Measurements from ENCODE around the gene SERPINA6. TPM values are rescaled to one million over a fixed set of nuclear protein-coding genes. Genes with fewer than 3 reads are reported as not detected.

SERPINA6 gene
- total RNA-seq, 1 experiment from 2014 or later: not detected

GRCh38 chr14:94367347-94368242 lies 44.5 kb upstream of the SERPINA6 start:
- Histone ChIP-seq H3K9ac (ENCODE audit: low read length) (no peak overlapping the region), H3K27ac (ENCODE audit: low read depth, low read length) (no peak overlapping the region), H3K4me1 (ENCODE audit: control insufficient read depth in 1 of 2, insufficient read depth in 2 of 2, low read length in 2 of 2) (peaks cover 0 to 6% of the 10 kb centered on the region in 2 experiments; a peak in 1 of 4 replicates), H4K20me1 (ENCODE audit: insufficient read depth) (no peaks in the 10 kb centered on the region), H3K79me2 (ENCODE audit: insufficient read depth, low read length) (no peaks in the 10 kb centered on the region), H2AFZ (ENCODE audit: low read depth, low read length, poor library complexity, severe bottlenecking) (no peak overlapping the region), H3K4me2 (ENCODE audit: low read length) (no peak overlapping the region), H3K27me3 (ENCODE audit: insufficient read depth, low read length) (no peaks in the 10 kb centered on the region), H3K4me3 (replicated peaks in 1 of 2; ENCODE audit: low read depth in 1 of 2, low read length in 2 of 2) (no peak overlapping the region), H3K9me3 (ENCODE audit: control insufficient read depth in 1 of 2, insufficient read depth in 1 of 2, low read depth in 1 of 2, low read length in 2 of 2) (no peaks in the 10 kb centered on the region), H3K9me2 (ENCODE audit: insufficient read depth) (no peaks in the 10 kb centered on the region), H3K36me3 (ENCODE audit: control insufficient read depth in 1 of 2, insufficient read depth in 2 of 2, low read length in 2 of 2) (no peaks in the 10 kb centered on the region)
- ChIA-PET CTCF (no interaction called here), RAD21 (ENCODE audit: low non-redundant PET in 1 of 2, low total read pairs in 2 of 2, uncharacterized antibody in 2 of 2, unreplicated experiment in 2 of 2) (no interaction called here), POLR2A (no interaction called here)
- BruUV-seq (replicated peaks): no TSS peak
- DNase-seq (ENCODE audit: low read depth, low spot score) (no peak), ATAC-seq (no peak)
- intact Hi-C loops (cut with micrococcal nuclease): no loop called here
- no peak for TF ChIP-seq ATF3 (IDR thresholded peaks at IDR 0.05)

- Histone ChIP-seq H3K9me3 (ENCODE audit: control insufficient read depth in 1 of 2, insufficient read depth in 1 of 2, low read depth in 1 of 2, low read length in 2 of 2) (no peaks in the 10 kb centered on the region), H4K20me1 (ENCODE audit: insufficient read depth) (no peaks in the 10 kb centered on the region), H3K4me3 (replicated peaks in 1 of 2; ENCODE audit: low read depth in 1 of 2, low read length in 2 of 2) (no peak within 1 kb of the TSS), H3K4me2 (ENCODE audit: low read length) (no peak within 1 kb of the TSS), H3K27me3 (ENCODE audit: insufficient read depth, low read length) (no peaks in the 10 kb centered on the region), H3K79me2 (ENCODE audit: insufficient read depth, low read length) (no peaks in the 10 kb centered on the region), H3K36me3 (ENCODE audit: control insufficient read depth in 1 of 2, insufficient read depth in 2 of 2, low read length in 2 of 2) (no peaks in the 10 kb centered on the region), H3K9me2 (ENCODE audit: insufficient read depth) (no peaks in the 10 kb centered on the region), H3K9ac (ENCODE audit: low read length) (no peak within 1 kb of the TSS), H3K4me1 (ENCODE audit: control insufficient read depth in 1 of 2, insufficient read depth in 2 of 2, low read length in 2 of 2) (peaks cover 0 to 4% of the 10 kb centered on the region in 2 experiments; a peak in 1 of 4 replicates), H3K27ac (ENCODE audit: low read depth, low read length) (no peak within 1 kb of the TSS), H2AFZ (ENCODE audit: low read depth, low read length, poor library complexity, severe bottlenecking) (no peak within 1 kb of the TSS)
- BruUV-seq (replicated peaks): no TSS peak
- DNase-seq (ENCODE audit: low read depth, low spot score) (no peak), ATAC-seq (no peak)
- POLR2A ChIA-PET: no interaction called here
- intact Hi-C loops (cut with micrococcal nuclease): no loop called here
- no peak for TF ChIP-seq CEBPB (IDR thresholded peaks at IDR 0.05; ENCODE audit: low read depth)
- no peak for TF ChIP-seq ZBTB33 (IDR thresholded peaks at IDR 0.05; ENCODE audit: extremely low read depth, insufficient replicate concordance, low read length)
- TF ChIP-seq EZH2phosphoT487 (IDR thresholded peaks at IDR 0.05; ENCODE audit: borderline replicate concordance): no peak
- CTCF ChIA-PET: no interaction called here
- RAD21 ChIA-PET (ENCODE audit: low non-redundant PET in 1 of 2, low total read pairs in 2 of 2, uncharacterized antibody in 2 of 2, unreplicated experiment in 2 of 2): no interaction called here
Observed at GRCh38 chr14:94366146-94366915, 43.2 kb upstream of the SERPINA6 start, which contains the start of gene SERPINA2. Gene SERPINA2 (minus strand): TSS chr14:94366698.

All from HCT116 (cell line).